IPS-11a (cell line): ENCODE results near the gene SUPT20H.
"Not testable (repeated sequence)": the region's sequence is repeated elsewhere in the genome, so short reads cannot be mapped to it uniquely, and the experiment has no call there.

Source experiments
- H3K4me3 ChIP-seq: one replicate; pipeline ENCODE4 v1.5.1; 2013; ENCODE audit warnings: low read depth, low read length, control low read depth

The SUPT20H gene

DNA sequence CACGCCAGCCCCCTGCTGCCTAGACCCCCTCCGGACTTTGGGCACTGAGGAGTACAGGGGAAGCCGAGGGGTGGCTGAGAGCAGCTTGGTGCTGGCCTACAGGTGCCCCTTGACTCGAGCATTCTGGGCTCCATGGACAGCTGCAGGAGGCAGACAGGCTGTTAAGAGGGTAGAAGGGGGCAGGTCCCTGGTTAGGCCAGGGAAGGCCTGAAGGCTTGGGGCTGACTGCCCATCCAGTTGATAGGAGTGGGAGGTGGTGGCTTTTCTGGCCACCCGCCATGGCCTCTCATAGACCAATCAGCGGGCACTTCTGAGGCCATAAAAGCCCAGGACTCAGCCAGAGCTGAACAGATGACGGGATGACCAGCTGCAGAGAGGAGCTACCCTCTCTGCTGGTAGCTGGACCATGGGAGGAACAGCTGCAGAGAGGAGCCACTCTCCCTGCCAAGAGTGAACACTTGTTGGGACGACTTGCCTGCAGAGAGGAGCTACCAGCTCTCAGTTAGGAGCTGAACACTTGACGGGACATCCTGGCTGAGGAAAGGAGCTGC, 10.7 kb upstream of the SUPT20H start:
- no peak overlapping the region for H3K4me3 ChIP-seq

DNA sequence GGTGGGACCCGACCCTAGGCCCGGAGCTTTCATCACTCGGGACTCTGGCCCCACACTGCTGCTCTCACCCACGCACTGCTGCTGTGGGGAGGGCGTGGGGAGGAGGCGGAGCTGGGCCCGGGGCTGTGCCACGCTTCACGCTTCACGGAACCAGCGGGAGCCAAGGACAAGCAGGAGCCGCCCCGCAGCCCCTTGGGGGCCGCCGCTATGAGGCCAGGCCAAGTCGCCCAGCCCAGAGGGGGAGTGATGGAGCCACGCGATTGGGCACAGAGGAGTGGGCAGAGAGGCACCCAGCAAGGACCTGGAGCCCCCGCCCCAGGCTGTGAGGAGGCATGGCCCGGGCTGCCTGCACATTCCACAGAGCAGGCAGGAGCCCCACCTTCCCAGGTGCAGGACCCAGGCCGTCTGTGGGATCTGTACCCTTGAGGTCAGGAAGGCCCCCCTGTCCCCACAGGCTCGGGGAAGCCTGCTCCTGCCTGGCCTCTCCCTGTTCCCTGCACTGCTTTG, 10.2 kb upstream of the SUPT20H start:
- no peak overlapping the region for H3K4me3 ChIP-seq

DNA sequence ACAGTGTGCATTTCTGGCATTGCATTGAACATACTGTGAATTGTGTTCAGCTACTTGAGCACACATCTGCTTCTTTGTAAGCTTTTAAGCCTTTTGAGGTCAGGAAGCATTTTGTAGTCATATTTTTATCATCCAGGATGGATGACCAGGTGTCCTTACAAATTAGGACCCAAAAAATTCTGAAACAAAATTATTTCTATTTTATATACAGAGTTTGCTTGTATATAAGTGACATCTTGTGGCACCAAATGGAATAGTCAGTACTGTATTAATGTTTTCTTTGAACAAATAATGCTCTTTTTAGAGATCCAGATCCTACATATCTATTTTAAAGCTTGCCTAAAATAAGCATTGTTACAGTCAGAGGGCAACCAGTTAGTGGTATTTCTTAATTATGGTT, 9.5 kb upstream of the SUPT20H start:
- H3K4me3 ChIP-seq: no peak overlapping the region

DNA sequence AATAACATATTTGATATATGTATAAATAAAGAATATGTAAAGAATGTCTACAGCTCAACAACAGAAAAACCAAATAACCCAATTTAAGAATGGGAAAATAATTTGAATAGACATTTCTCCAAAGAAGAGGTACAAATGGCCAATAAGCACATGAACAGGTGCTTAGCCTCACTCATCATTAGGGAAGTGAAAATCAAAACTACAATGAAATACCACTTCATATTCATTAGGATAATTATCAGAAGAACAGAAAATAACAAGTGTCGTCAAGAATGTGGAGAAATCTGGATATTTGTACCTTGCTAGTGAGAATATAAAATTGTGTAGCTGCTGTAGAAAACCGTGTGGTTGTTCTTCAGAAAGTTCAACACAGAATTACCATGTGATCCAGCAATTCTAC, 8.4 kb upstream of the SUPT20H start:
- no peak overlapping the region for H3K4me3 ChIP-seq

DNA sequence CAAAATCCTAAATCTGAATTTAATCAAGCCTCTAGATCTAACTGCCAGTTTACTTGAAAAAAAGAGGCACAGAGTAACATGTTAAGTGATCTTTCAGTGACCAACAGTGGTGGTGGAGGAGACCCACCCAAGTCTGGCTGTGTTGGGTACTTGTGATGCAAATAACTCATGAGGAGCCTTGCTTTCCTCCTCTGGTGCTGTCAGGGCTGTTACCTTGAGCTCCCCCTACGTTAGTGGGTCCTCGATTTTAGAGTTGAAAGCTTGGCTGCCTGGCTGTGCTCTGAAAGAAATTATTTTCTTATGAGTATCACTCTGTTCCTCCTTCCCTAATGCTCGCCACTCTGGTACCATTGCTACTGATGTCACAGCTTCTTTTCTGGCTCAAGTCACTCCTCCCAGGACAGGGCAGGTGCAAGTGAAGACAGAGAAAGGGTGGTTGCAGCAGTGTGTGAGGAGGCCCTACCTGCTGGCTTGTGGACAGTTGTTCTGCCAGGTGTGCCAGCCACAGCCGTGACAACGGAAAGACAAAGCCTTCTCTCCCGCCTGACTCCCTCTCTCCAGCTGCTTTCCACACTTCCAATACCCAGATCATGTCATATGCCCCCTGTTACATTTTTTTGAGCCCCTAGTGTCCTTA, 6.5 kb upstream of the SUPT20H start:
- H3K4me3 ChIP-seq: no peak overlapping the region

DNA sequence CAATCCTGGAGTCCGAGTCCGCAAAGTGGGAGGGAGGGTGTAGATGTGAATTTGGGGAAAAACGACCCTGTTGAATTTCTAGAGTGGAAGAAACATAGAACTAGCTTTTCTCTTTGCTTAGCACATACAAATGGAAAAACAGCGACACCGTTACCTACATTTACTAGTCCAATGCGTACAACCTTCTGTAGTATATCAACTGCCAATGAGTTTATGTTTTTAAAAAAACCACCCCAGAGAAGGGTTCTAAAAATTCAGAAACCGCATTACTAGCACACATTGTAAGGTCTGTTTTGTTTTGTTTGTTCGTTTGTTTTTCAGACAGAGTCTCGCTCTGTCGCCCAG, 332 bp upstream of the SUPT20H start:
- peak overlapping the region; percentile 62 for H3K4me3 ChIP-seq

DNA sequence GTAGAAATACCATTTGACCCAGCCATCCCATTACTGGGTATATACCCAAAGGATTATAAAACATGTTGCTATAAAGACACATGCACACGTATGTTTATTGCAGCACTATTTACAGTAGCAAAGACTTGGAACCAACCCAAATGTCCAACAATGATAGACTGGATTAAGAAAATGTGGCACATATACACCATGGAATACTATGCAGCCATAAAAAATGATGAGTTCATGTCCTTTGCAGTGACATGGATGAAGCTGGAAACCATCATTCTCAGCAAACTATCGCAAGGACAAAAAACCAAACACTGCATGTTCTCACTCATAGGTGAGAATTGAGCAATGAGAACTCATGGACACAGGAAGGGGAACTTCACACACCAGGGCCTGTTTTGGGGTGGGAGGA, 3.3 kb downstream of the SUPT20H start:
- not testable (repeated sequence) for H3K4me3 ChIP-seq

DNA sequence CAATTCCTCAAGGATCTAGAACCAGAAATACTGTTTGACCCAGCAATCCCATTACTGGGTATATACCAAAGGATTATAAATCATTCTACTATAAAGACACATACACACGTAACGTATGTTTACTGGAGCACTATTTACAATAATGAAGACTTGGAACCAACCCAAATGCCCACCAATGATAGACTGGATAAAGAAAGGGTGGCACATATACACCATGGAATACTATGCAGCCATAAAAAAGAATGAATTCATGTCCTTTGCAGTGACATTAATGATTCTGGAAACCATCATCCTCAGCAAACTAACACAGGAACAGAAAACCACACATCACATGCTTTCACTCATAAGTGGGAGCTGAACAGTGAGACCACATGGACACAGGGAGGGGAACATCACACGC, 6.4 kb downstream of the SUPT20H start:
- not testable (repeated sequence) for H3K4me3 ChIP-seq

DNA sequence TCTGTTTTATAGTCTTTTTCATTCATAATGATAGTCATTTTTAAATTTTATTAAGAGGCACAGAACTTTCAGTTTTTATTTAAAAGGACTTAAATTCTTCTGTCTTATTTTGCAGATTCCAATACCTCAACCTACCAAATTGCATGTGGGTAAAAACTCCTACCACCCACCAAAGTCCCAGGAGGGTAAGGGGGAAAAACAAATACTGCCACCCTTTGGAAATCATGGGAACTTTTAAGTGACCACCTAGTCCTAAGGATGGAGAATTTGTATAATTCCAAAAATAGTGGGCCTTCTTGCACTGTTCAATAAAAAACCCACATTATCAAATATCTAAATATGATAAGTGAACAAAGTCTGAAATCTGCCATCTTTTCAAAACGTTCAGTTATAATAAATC, 9.7 kb downstream of the SUPT20H start:
- no peak overlapping the region for H3K4me3 ChIP-seq

DNA sequence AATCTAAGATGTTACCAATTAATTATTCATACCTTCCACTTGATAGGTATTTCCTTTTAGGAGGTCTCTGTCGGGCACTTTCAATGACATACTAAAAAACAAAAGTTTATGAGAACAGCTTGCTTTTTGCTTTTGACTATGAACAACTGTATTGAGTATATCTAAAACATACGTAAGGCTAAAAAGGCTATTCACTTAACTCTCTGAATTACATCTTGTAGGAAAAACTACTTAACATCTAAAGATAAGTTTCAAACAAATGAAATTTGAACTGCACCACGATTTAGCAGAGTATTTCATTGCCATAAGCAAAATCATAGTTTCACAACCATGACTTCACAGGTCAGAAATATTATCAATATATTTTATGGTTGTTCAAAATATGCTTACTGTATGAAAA, 11.6 kb downstream of the SUPT20H start:
- H3K4me3 ChIP-seq: no peak overlapping the region

DNA sequence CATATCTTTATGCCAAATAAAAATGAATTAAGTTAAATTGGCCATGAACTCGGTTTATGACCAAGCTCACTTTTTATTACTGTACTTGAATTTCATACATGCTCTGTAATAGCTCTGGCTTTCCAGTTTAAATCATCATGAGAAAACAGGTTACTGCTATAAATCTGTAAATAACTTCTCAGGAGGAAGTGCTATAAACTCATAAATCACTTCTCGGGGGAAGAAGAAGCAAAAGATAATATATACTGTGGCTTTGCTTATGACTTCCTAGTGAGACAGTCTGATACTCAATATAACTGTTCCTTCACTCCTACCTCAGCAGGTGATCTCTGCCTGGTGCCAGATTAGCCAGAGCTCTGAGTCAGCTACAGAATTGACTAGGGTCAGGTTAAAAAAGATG, 12.5 kb downstream of the SUPT20H start:
- H3K4me3 ChIP-seq: no peak overlapping the region

DNA sequence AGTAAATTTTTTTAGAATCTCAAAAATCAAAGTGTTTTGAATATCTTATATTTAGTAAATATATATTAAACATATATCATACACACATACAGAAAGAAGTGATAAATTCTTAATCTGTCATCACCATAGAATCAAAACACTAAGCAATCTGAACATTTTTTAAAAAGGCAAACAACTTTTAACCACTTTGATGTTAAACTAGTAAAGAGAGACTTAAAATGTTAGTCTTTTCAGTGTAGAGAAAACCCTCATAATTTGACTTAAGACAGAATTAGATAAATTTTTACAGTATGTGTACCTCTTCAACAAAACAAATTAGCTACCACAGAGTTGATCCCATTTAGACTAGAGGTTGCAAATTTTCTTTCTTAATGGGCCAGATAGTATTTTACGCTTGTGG, 13.4 kb downstream of the SUPT20H start:
- no peak overlapping the region for H3K4me3 ChIP-seq

DNA sequence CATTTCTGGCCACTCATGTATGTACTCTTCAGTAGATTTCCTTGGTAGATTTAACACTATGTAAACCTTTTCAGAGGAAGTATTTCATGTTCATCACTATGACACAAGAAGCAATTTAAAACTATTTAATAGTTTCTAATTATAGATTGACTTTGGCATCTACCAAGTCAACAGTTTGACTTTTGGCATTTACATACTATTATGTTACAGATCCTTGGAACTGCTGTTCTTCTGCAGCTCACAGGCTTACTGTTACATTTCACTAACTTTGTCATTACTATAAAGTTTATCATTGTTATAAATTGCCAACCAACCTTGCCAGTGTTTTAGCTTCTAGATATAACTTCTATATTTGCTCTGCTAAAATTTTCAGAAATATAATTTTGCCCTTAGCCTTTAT, 18.7 kb downstream of the SUPT20H start:
- no peak overlapping the region for H3K4me3 ChIP-seq

DNA sequence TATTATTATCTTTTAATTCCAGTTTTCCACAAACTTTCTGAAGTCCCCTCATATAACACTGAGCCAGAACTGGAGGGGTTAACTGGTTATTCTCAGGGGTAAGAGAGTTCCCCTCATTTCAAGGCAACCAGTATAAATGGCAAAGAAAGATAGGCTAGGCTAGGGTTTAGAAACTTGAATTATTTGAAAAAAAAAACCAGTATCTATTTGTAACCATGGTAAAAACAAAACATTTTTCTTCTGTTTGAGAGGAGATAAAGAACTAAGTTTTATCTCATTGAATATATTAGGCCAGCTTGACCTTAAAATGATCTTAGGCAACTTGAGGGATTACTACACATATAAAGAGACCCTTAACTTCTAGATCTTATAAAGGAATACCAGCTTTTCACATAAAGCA, 19.6 kb downstream of the SUPT20H start:
- no peak overlapping the region for H3K4me3 ChIP-seq

DNA sequence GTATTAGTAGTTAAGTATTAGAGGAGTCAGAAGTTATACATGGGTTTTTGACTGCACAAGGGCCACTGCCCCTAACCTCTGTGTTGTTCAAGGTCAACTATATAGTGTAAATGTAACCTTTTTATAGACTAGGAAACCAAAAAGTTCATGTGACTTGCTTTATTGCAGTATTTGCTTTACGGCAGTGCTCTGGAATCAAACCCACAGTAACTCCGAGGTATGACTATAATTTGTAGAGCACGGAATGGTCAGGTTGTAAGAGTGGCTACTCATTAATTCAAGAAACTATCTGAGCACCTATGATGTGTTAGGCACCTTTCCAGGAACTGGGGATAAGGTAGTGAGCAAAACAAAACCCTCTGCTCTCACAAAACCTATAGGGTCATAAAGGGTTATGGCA, 22.2 kb downstream of the SUPT20H start:
- H3K4me3 ChIP-seq: no peak overlapping the region

DNA sequence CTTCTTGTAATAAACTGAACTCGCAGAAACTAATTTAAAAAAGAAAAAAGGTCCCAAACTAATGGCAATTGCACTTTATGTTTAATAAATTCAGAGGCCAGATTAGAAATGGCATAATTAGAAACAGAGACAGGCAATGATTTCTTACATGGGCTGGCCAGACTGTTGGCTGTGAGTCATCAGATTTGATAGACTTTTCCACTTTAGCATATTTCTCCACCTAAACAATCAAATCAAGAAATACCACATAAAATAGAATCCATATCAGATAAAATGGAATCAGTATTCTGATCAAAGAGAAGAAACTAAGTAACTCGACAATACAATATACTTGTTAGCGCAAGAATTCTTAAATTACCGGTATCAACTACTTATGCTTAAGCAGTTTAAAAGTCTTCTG, 29.9 kb downstream of the SUPT20H start:
- no peak overlapping the region for H3K4me3 ChIP-seq

DNA sequence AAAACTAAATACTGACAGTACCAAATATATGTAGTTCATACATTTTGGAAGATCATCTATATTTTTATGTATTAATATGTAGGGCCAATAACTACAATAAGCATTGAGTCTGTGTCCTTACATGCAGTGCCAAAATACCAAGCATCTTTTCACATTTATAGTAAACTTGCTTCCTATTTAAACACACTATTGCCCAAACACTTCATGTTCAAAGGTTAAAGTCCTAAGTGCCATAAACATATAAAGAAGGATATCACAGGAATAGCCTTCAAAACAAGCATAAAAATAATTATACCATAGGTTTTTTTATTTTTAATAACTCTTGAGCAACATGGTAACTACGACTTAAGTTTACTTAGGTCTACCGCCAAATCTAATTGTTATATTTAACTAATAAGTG, 31.8 kb downstream of the SUPT20H start:
- H3K4me3 ChIP-seq: no peak overlapping the region

DNA sequence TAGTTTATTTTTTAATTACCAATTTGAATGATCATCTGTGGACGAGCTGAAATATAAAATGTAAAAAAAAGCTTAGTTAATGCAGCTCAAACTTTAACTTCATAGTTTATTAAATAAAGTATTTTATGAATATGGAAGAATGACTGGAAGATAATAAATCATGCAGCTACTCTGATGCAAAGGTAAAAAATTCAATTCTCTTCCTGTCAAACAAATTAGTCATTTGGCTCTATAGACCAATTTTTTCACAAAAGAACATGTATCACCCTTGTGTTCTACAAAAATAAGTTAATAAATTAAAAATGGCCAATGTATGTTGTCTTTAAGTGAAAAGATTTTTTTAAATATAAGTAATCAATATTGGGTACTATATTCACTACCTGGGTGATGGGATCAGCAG, 32.7 kb downstream of the SUPT20H start:
- H3K4me3 ChIP-seq: no peak overlapping the region

DNA sequence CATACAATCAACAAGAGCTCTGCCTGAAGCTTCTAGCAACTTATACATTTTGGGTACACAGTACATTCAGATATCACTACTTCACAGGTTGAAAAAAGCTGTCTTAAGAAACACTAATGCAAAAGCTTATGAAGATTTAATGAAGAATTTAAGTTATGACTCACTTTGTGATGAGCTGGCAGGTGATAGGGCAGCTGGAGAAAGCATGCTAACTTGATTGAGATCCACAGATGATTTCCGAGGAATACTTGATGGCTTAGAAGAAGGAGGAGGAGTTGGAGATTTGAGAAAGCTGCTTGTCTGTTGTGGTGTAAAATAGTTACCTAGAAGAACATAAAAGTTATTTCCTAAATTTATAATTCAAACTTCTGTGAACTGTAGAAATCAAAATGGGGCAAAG, 35.6 kb downstream of the SUPT20H start:
- no peak overlapping the region for H3K4me3 ChIP-seq

DNA sequence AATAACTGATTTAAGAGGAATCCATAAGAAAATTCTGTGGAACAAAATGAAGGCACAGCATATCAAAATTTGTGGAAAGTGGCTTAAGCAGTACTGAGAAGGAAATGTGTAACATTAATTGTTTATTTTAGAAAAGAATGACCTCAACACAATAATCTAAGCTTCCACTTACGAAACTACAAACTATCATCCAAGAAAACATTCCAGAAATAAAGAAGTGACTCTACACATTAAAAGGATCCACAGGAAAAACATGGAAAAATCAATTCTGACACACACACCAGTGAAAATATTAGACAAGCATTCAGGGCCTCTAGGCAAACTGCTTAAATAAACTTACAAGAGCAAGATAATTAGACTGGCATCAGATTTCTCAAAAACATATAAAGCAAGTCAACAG, 44.9 kb downstream of the SUPT20H start:
- no peak overlapping the region for H3K4me3 ChIP-seq

DNA sequence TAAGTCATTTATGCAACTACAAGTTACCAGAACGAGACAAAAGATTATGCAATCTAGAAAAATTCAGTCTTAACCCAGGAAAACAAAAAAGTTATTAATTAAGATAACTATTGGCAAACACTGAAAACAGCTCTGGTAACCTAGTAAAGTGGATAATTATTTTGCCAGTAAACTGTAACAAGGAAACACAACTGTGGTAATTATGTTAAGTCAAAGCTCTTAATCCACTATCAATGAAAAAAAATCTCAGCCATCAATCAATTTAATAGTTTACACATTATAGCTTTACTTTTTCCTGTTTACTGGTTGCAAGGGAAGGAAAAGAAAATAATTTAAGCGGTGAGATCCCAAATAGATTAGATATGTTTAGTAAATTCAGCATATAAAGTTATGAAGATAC, 47.7 kb downstream of the SUPT20H start:
- H3K4me3 ChIP-seq: no peak overlapping the region

DNA sequence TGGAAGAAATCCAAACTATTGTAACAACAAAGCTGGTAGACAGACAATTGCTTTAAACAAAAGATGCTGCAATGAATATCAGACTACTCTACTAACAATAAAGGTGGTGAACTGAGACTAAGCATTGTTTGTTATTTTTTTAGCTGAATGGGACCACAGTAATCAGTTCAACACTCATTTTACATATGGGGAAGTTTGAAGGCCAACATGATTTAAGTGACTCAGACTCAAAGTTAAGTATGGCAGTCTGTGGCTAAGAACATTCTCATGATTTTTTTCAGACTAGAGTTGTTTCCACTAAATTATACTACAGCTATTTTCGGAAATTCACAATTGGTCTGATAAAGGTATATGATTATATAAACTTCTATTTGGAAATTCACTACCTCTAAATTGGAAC, 48.5 kb downstream of the SUPT20H start:
- H3K4me3 ChIP-seq: no peak overlapping the region

DNA sequence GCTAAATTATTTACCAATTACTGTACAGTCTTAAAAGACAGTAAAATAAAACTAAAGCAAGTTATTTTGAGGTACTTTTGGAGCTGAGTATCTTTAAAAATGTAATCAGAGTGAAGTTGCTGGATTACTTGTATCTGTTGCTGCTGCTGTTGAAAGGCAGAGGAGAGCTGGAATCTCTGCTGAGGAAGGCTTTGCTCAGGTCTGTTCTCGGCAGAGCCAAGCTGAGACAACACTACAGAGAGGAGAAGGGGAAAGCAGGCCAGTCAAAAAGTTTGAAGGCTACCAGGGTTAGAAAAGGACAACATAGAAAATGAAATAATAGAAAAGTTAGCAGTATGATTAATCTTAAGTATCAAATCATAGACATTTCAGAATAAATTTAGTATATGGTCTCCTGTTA, 49.1 kb downstream of the SUPT20H start:
- no peak overlapping the region for H3K4me3 ChIP-seq
